Type B pancreatic cell (in vitro differentiated cells): Measurements from ENCODE around the gene ACO2. TPM values are rescaled to one million over a fixed set of nuclear protein-coding genes. Genes with fewer than 3 reads are reported as not detected.

ENCODE experiments used
- DNase-seq: peaks from one replicate; pipeline ENCODE4 v3.0.0; 2021; ENCODE audit warnings: mixed read lengths; ENCODE audit not compliant: unreplicated experiment; ENCODE audit errors: extremely low spot score
- H3K27ac Mint-ChIP-seq: 2 replicates; pipeline ENCODE4 v1.8.0; 2021; ENCODE audit warnings: mild to moderate bottlenecking, mixed read lengths
- H3K27me3 Mint-ChIP-seq: 2 replicates; pipeline ENCODE4 v1.8.0; 2021; ENCODE audit warnings: mixed read lengths
- H3K36me3 Mint-ChIP-seq: 2 replicates; pipeline ENCODE4 v1.8.0; 2021; ENCODE audit warnings: mixed read lengths
- H3K4me1 Mint-ChIP-seq: one replicate; pipeline ENCODE4 v1.8.0; 2021; ENCODE audit warnings: mixed read lengths; ENCODE audit not compliant: unreplicated experiment
- H3K4me3 Mint-ChIP-seq: 2 replicates; pipeline ENCODE4 v1.8.0; 2021; ENCODE audit warnings: mild to moderate bottlenecking, mixed read lengths
- H3K9me3 Mint-ChIP-seq: 2 replicates; pipeline ENCODE4 v1.8.0; 2021; ENCODE audit warnings: mixed read lengths
- CTCF ChIP-seq: fragments of 200-600 bp; sonication (generic); conservative IDR thresholded peaks from 2 replicates; pipeline ENCODE4 v1.5.0; 2021; ENCODE audit warnings: antibody characterized with exemption, mild to moderate bottlenecking
- total RNA-seq: library from RNA; stranded (reverse); gene quantifications from 2 replicates; pipeline ENCODE4 v1.2.1, GENCODE V29; 2021; ENCODE audit warnings: low replicate concordance

The ACO2 gene
- total RNA-seq, 1 donor from 2014 or later = 107 TPM

DNA sequence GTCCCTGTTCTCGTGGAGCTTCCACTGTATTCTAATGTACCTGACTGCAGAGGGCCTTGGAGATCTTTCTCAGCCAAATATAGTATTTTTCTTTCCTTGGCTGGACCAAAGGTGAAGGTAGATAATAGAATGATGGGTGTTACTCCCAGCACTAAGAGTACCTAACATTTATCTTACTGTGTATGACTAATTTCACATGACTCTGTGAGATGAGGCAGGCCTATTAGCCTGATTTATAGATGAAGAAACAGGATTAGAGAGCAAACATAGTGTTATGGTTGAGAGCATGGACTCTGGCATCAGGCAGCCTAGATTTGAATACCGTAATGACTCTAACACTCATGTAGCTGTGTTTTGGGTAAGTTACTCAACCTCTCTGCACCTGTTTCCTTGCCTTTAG is 2.7 kb downstream of the ACO2 start:
- H3K4me3 Mint-ChIP-seq = peak overlapping the region; percentile 27
- no peaks in the 10 kb centered on the region for H3K9me3 Mint-ChIP-seq
- no peaks in the 10 kb centered on the region for H3K27me3 Mint-ChIP-seq
- peaks cover 28% of the 10 kb centered on the region for H3K4me1 Mint-ChIP-seq
- peaks cover 18% of the 10 kb centered on the region for H3K36me3 Mint-ChIP-seq
- peak overlapping the region; percentile 99 for H3K27ac Mint-ChIP-seq
- no peak for TF ChIP-seq CTCF
- no peak for DNase-seq

- no peaks in the 10 kb centered on the region for H3K27me3 Mint-ChIP-seq
- H3K27ac Mint-ChIP-seq = no peak overlapping the region
- H3K4me1 Mint-ChIP-seq = peaks cover 24% of the 10 kb centered on the region
- no peak for TF ChIP-seq CTCF
- H3K9me3 Mint-ChIP-seq = no peaks in the 10 kb centered on the region
- no peak overlapping the region for H3K4me3 Mint-ChIP-seq
- peaks cover 13% of the 10 kb centered on the region for H3K36me3 Mint-ChIP-seq
- no peak for DNase-seq
These were observed 6.0 kb downstream of the ACO2 start for GRCh38 chr22:41474872-41475451.

DNA sequence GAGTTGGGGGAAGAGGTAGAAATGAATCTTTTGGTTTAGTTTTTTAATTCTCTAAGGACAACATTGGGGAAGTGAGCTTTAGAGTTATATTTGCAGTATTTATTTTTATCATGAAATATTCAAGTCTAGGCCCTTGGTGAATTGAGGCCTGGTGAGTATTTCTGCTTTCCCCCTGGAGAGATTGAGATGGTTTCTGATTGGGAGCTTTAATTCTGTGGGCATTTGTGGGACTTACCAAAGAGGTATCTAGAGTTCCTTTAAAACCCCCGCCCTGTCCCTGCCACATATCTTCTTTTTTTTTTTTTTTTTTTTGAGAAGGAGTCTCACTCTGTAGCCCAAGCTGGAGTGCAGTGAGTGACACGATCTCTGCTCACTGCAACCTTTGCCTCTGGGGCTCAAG is 9.6 kb downstream of the ACO2 start:
- Mint-ChIP-seq H3K27ac (no peak overlapping the region), H3K36me3 (peaks cover 6% of the 10 kb centered on the region), H3K27me3 (no peaks in the 10 kb centered on the region), H3K4me3 (no peak overlapping the region), H3K9me3 (no peaks in the 10 kb centered on the region), H3K4me1 (peaks cover 25% of the 10 kb centered on the region)
- no peak for DNase-seq
- TF ChIP-seq CTCF = no peak

GRCh38 chr22:41478891-41479521 is 10.1 kb downstream of the ACO2 start:
- no peak for DNase-seq
- Mint-ChIP-seq H3K27ac (peak overlapping the region; percentile 55), H3K9me3 (no peaks in the 10 kb centered on the region), H3K27me3 (no peaks in the 10 kb centered on the region), H3K36me3 (peaks cover under 1% of the 10 kb centered on the region), H3K4me3 (no peak overlapping the region), H3K4me1 (peaks cover 21% of the 10 kb centered on the region)
- TF ChIP-seq CTCF = no peak

GRCh38 chr22:41479671-41480396 is 10.9 kb downstream of the ACO2 start:
- Mint-ChIP-seq H3K27ac (peak overlapping the region; percentile 55), H3K4me1 (peaks cover 20% of the 10 kb centered on the region), H3K36me3 (no peaks in the 10 kb centered on the region), H3K27me3 (no peaks in the 10 kb centered on the region), H3K4me3 (no peak overlapping the region), H3K9me3 (no peaks in the 10 kb centered on the region)
- DNase-seq = no peak
- TF ChIP-seq CTCF = peak; percentile 44
